Chondrocyte (in vitro differentiated cells): ENCODE measurements around the gene IER2. TPM values are rescaled to one million over a fixed set of nuclear protein-coding genes. Genes with fewer than 3 reads are reported as not detected.

Experiments used
- DNase-seq: peaks from one replicate; pipeline ENCODE4 v3.0.0; 2021; ENCODE audit warnings: mixed read lengths, low spot score
- H3K27ac Mint-ChIP-seq: one replicate; pipeline ENCODE4 v1.8.0; 2021; ENCODE audit warnings: mild to moderate bottlenecking, moderate library complexity, mixed read lengths; ENCODE audit not compliant: unreplicated experiment
- H3K27me3 Mint-ChIP-seq: 2 replicates; pipeline ENCODE4 v1.8.0; 2021; ENCODE audit warnings: low read depth, mixed read lengths
- H3K36me3 Mint-ChIP-seq: 2 replicates; pipeline ENCODE4 v1.8.0; 2021; ENCODE audit warnings: low read depth, mixed read lengths
- H3K4me1 Mint-ChIP-seq: 2 replicates; pipeline ENCODE4 v1.8.0; 2021; ENCODE audit warnings: low read depth, mild to moderate bottlenecking, mixed read lengths
- H3K4me3 Mint-ChIP-seq: one replicate; pipeline ENCODE4 v1.8.0; 2021; ENCODE audit warnings: mild to moderate bottlenecking, moderate library complexity, mixed read lengths; ENCODE audit not compliant: unreplicated experiment
- H3K9me3 Mint-ChIP-seq: 2 replicates; pipeline ENCODE4 v1.8.0; 2021; ENCODE audit warnings: low read depth, mixed read lengths
- CTCF ChIP-seq: fragments of 200-600 bp; sonication (generic); IDR thresholded peaks from 2 replicates; pipeline ENCODE4 v1.5.0; 2021; ENCODE audit warnings: antibody characterized with exemption, mild to moderate bottlenecking, moderate library complexity
- total RNA-seq: library from RNA; stranded (reverse); gene quantifications from 3 replicates; pipeline ENCODE4 v1.2.1, GENCODE V29; 2021

IER2 gene
- total RNA-seq, 1 donor from 2014 or later = 58.5 TPM

DNA sequence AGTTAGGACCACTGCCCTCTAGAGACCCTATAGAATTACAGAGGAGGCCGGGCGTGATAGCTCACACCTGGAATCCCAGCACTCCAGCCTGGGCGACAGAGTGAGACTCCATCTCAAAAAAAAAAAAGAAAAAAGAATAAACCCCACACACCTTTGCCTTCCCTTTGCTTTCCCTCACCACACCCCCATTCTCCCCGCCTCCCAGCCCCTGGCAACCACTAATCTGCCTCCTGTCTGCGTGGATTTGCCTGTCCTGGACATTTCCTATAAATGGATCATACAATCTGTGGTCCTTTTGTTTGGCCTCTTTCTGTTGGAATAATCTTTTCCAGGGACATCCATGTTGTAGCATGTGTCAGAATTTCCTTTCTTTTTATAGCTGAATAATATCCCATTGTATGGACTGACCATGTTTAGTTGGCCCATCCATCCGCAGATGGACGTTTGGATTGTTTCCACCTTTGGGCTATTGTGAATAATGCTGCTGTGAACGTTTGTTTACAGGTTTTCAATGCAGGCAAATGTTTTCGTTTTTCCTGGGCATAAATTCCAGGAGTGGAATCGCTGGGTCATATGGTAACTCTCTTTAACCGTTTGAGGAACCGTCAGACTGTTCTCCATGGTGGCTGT lies 16.9 kb upstream of the IER2 start:
- no peak overlapping the region for H3K27ac Mint-ChIP-seq
- H3K4me3 Mint-ChIP-seq = no peak overlapping the region

DNA sequence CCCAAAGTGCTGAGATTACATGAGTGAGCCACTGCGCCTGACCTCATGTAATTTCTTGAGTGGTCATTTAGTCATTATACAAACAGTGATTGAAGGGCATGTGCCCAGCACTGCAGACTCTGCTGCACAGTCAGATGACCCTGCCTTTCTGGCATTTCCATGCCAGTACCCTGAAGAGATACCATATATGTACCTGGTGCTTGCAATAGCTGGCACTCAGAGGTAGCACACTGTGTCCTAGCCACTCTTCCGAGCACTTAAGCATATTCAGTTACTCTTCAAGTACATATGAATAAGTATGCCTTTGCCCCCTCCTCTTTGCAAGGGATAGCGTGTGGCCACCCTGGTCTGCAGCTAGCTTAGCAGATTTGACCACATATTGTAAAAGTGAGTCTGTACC lies 15.6 kb upstream of the IER2 start:
- DNase-seq = no peak
- no peaks in the 10 kb centered on the region for H3K9me3 Mint-ChIP-seq
- H3K4me1 Mint-ChIP-seq = peaks cover 7% of the 10 kb centered on the region
- TF ChIP-seq CTCF = no peak
- H3K27me3 Mint-ChIP-seq = no peaks in the 10 kb centered on the region
- H3K36me3 Mint-ChIP-seq = peaks cover 9% of the 10 kb centered on the region
- no peak overlapping the region for H3K4me3 Mint-ChIP-seq
- peak overlapping the region; percentile 41 for H3K27ac Mint-ChIP-seq

More for the DNA sequence above, 16.9 kb upstream of the IER2 start:
- H3K9me3 Mint-ChIP-seq = no peaks in the 10 kb centered on the region
- H3K27me3 Mint-ChIP-seq = no peaks in the 10 kb centered on the region
- no peak for TF ChIP-seq CTCF
- H3K36me3 Mint-ChIP-seq = peaks cover 9% of the 10 kb centered on the region
- peaks cover 6% of the 10 kb centered on the region for H3K4me1 Mint-ChIP-seq
- DNase-seq = no peak

DNA sequence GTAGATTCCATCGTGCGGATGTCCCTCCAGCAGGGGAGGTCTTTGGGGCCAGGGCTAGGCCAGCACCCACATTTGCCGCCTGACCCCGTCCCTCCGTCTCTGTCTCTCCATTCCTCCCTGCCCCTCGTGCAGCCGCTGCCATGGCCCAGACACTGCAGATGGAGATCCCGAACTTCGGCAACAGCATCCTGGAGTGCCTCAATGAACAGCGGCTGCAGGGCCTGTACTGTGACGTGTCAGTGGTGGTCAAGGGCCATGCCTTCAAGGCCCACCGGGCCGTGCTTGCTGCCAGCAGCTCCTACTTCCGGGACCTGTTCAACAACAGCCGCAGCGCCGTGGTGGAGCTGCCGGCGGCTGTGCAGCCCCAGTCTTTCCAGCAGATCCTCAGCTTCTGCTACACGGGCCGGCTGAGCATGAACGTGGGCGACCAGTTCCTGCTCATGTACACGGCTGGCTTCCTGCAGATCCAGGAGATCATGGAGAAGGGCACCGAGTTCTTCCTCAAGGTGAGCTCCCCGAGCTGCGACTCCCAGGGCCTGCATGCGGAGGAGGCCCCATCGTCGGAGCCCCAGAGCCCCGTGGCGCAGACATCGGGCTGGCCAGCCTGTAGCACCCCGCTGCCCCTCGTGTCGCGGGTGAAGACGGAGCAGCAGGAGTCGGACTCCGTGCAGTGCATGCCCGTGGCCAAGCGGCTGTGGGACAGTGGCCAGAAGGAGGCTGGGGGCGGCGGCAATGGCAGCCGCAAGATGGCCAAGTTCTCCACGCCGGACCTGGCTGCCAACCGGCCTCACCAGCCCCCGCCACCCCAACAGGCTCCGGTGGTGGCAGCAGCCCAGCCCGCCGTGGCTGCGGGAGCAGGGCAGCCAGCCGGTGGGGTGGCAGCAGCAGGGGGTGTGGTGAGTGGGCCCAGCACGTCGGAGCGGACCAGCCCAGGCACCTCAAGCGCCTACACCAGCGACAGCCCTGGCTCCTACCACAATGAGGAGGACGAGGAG lies 14.8 kb upstream of the IER2 start:
- H3K27me3 Mint-ChIP-seq = no peaks in the 10 kb centered on the region
- no peak for DNase-seq
- H3K4me1 Mint-ChIP-seq = peaks cover 9% of the 10 kb centered on the region
- no peak overlapping the region for H3K4me3 Mint-ChIP-seq
- H3K27ac Mint-ChIP-seq = no peak overlapping the region
- no peaks in the 10 kb centered on the region for H3K9me3 Mint-ChIP-seq
- no peak for TF ChIP-seq CTCF
- peaks cover 9% of the 10 kb centered on the region for H3K36me3 Mint-ChIP-seq

- TF ChIP-seq CTCF = no peak
- no peaks in the 10 kb centered on the region for H3K9me3 Mint-ChIP-seq
- no peak for DNase-seq
- H3K4me1 Mint-ChIP-seq = peaks cover 9% of the 10 kb centered on the region
- no peak overlapping the region for H3K4me3 Mint-ChIP-seq
- no peaks in the 10 kb centered on the region for H3K27me3 Mint-ChIP-seq
- H3K36me3 Mint-ChIP-seq = peaks cover 9% of the 10 kb centered on the region
- no peak overlapping the region for H3K27ac Mint-ChIP-seq
Measured at GRCh38 chr19:13137290-13137794, 12.9 kb upstream of the IER2 start.

GRCh38 chr19:13138171-13138915 lies 11.9 kb upstream of the IER2 start:
- no peak for TF ChIP-seq CTCF
- H3K27me3 Mint-ChIP-seq = no peaks in the 10 kb centered on the region
- no peak overlapping the region for H3K4me3 Mint-ChIP-seq
- H3K27ac Mint-ChIP-seq = no peak overlapping the region
- no peak for DNase-seq
- peaks cover 16% of the 10 kb centered on the region for H3K4me1 Mint-ChIP-seq
- H3K36me3 Mint-ChIP-seq = peaks cover 7% of the 10 kb centered on the region
- H3K9me3 Mint-ChIP-seq = no peaks in the 10 kb centered on the region
